ENCODE results near the gene ACADL.

ACADL gene

DNA sequence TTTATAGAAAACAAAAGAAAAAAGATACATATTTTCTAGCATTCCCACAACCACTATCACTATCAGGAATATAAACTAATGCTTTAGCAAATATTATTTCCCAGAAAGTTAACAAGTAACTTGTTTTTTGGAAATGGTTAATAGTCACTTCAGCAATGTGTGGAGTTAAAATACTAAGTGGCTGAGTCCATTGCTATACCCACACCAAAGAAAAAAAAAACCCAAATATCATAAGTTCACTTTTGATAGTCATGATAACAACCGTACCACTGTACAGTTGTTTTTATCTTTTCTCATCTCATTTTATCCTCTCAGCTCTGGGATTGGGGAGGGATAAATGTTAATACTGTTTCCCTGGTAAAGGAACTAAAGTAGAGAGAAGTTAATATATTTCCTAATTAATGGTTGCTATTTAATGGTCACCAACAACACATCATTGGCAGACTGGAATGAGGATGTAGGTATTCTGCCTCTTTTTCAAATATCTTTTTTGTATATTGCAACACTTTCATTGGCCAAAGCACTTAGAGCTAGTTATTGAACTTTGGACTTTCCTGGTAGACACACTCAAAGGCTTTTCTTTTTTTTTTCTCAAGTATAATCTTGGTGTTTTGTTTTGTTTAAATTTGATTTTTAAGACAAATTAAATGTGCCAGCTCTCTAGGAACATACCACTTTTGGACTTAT is 35.7 kb downstream of the ACADL start:
- TF ChIP-seq GATA2 (IDR thresholded peaks at IDR 0.05; ENCODE audit: low read depth, low read length) (no peak), GATA3 (IDR thresholded peaks at IDR 0.05; ENCODE audit: low read depth, low read length) (no peak)

DNA sequence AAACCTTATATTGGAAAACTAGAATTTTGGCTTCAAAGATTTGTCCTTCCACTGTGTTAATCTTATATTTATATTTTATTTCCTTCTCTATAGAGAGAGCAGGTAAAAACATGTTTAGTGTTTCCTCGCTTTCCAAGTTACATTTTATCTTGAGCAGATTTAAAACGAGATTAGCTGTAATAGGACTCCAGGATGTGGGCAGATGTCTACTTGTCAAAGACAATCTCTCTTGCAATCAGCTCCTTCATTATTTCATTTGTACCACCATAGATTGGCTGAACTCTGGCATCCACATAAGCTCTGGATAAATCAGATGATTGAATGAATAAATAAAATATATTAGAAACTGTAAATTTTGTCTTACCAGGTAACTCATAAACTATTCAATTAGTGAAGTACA is 36.5 kb downstream of the ACADL start:
- TF ChIP-seq GATA2 (IDR thresholded peaks at IDR 0.05; ENCODE audit: low read depth, low read length) (peak; percentile 58), GATA3 (IDR thresholded peaks at IDR 0.05; ENCODE audit: low read depth, low read length) (peak; percentile 70)

DNA sequence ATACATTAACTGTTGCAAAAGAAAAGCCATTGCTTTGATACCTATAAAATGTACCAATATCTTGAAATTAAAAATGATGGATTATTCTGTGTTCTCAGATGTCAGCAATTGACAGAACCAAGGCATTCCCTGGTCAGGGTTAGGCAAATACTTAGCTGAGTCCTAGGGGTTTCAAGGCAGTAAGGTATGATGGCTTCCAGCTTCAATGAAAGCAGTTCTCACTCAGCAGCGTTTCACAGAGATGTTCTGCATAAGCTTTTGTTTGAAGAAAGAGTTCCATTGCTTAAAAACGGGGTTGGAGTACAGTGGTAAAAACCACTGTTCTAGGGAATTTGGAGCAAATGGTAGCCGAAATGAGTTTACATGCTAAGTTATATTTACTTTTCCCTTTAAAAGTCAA is 37.1 kb downstream of the ACADL start:
- TF ChIP-seq GATA3 (IDR thresholded peaks at IDR 0.05; ENCODE audit: low read depth, low read length) = no peak

DNA sequence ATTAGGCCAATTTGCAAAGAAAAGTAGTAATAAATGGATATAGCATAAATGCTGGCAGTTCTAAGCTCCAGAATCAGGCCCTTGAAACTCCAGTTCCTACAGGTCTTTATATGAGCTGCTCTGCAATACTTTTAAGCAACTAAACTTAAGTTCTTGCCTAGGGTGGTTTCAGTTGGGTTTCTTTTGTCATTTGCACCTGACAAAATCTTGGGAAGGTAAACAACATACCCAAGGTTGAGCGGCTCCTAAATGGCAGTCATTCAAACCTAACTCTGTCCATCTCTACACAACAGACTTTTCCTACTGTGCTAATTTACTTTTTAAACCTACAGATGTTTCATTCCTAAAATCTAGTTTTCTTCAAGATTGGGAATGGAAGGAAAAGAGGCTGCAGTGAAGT is 44.8 kb downstream of the ACADL start:
- no peak for TF ChIP-seq GATA3 (IDR thresholded peaks at IDR 0.05; ENCODE audit: low read depth, low read length)

DNA sequence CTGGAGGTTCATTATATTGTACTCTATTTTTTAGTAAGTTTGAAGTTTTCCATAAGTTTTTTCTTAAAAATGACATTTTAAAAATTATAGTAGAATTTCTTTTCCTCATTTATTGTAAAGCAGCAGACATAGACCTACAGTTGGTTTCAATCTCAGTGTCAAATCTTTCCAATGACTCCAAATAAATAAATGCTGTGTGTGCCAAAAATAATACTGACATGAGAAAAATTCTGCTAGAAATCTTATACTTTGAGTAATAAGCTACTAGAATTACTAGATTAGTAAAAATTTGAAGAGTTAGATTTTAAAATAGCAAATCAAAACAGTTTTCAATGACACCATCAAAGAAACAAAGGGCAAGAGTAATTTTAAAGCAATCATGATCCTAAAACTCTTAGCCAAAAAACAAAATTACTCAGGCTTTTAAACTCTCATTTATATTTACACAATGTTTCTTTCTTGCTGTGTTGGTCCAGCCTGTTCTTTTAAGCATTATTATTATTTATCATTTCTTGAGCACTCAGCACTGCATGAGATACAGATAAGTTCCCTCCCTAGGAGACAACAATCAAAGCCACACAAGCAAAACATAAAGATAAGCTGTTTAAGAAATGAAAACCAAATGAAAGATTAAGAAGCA is 45.8 kb downstream of the ACADL start:
- TF ChIP-seq GATA3 (IDR thresholded peaks at IDR 0.05; ENCODE audit: low read depth, low read length) (no peak), GATA2 (IDR thresholded peaks at IDR 0.05; ENCODE audit: low read depth, low read length) (no peak)

DNA sequence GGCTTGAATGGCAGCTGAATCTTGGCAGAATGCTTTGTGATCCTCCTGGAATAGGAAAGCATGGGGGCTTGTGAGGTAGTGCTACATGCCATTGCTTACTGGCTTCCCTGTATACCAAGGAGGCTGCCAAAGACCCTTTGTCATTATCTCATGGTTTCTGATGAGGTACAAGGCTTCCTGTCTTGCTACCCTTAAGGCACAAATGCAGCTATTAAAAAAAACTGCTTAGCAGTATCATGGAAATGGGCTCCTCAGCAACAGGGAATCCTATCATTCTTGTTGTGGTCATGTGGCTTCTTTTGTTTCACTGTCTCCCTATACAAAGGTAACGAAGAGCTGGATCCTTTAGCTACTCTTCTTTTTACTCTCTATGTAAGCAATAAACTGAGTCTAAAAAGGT is 47.5 kb downstream of the ACADL start:
- no peak for TF ChIP-seq GATA3 (IDR thresholded peaks at IDR 0.05; ENCODE audit: low read depth, low read length)
- TF ChIP-seq GATA2 (IDR thresholded peaks at IDR 0.05; ENCODE audit: low read depth, low read length) = no peak

DNA sequence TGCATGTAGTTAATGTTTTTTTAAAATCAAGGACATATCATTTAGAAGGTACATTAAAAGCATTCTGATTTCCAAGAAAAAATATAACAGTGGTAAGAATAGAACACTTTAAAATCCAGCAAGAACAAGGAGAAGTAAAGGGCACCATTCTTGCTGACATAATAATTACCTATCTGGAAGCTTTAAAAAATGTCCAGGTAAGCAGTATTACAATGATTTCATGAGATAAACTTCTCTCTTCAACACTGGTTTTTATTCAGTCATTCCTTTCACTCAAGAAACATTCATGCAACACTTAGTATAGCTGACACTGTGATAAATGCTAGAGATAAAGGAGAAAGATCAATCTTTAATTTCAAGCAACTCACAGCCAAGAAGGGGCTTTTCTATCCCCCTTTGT is 51.2 kb downstream of the ACADL start:
- TF ChIP-seq GATA3 (IDR thresholded peaks at IDR 0.05; ENCODE audit: low read depth, low read length) = no peak

DNA sequence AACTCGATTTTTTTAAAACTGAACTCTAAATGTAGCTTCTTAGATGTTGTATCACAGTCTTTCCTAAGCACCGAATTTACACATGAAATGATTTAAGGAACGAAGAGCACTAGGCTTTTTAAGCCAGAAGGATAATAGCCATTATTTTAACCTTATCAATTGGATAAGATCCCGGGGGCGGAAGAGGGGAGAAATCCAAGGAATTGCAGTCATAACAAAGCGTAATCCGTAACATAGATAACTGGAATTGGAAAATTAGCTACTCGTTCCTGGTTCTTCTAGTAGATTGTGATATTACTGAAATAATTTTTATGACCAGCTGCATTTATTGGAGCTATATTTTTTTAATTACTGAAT is 53.0 kb downstream of the ACADL start:
- TF ChIP-seq GATA3 (IDR thresholded peaks at IDR 0.05; ENCODE audit: low read depth, low read length) = no peak
- no peak for TF ChIP-seq GATA2 (IDR thresholded peaks at IDR 0.05; ENCODE audit: low read depth, low read length)

DNA sequence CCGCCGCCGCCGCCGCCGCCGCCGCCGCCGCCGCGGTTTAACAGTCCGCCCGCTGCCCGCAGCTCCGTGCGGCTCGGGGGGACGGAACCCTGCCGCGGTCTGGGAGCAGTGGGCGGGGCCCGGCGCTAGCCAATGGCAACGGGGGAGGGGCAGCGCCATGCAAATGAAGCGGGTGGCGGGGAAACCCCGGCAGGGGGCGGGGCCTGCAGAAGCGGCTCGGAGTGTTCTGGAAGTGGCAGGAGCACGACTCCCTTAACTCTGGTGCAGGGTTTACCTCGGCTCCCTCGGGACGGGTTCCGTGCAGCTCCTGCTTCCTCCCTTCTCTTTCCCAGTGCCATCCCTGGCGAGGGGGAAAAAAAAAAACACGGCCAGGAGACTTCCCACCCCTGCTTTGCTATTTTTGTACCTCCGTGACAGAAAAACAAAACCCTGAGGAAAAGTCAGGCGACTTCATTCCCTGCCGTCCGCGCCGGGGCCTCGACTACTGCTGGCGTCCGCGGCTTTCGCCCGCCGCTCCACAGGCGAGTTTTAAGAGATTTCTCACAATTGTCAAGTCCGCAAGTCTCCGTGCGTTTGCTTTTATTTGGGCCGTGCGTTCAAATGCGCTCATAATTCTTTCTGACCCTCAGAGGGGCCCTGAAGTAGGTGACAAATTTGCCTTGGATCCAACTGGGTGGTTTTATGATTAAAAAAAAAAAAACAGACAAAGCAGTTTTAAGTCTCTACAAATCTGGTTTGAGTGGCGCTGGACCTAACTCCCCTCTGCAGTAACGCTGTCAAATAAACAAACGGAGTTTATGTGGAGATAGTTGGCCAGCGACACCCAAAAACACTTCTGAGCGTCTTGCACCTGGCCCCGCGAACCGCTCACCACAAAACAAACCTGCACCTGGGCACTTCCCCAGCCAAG is 53.7 kb downstream of the ACADL start, which contains the start of gene KANSL1L:
TSS of gene KANSL1L (minus strand) at position 101 of the 910 bp plus-strand sequence. CDS start 16,827 bp downstream, outside the sequence.
- TF ChIP-seq GATA2 (IDR thresholded peaks at IDR 0.05; ENCODE audit: low read depth, low read length) (no peak), GATA3 (IDR thresholded peaks at IDR 0.05; ENCODE audit: low read depth, low read length) (no peak)

DNA sequence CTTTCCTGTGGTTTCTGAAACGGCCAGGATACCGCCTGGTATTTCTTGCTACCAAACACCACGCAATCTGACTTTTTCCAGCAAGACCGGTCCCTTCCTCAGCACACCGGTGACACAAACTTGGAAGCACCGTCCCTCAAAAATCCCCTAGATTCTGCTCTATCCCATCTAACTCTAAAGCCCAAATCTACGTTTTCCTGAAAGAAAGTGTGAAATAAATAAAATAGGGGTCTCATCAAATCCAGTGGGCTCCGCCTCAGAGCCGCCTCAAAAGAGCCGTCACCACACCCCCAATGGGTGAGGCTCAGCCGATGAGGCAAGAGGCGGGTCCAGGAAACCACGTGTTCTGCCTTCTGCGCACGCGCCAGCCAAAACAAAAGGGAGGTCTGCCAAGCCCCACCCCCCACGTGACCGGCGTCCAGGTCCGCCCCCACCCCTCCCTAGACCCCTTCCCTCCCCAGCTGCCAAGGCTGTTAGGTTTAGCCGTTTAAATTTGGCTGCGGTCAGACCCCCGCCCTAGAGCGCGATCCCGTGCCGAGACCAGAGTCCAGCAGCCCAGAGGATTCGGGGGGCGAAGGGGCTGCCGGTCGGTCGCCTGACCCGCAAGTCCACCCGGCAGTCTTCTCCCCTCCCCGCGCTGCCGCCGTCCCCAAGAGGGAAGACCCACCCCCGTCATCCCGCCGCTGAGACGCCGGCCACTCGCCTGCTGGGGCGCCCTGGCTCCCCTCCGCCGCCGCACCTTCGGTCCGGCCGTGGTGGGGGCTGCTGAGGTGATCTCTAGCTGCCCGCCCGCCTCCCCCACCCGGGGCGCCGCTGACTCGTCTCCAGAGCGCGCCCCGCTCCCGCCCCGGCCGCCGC is 54.6 kb downstream of the ACADL start:
- TF ChIP-seq GATA2 (IDR thresholded peaks at IDR 0.05; ENCODE audit: low read depth, low read length) (no peak), GATA3 (IDR thresholded peaks at IDR 0.05; ENCODE audit: low read depth, low read length) (no peak)

DNA sequence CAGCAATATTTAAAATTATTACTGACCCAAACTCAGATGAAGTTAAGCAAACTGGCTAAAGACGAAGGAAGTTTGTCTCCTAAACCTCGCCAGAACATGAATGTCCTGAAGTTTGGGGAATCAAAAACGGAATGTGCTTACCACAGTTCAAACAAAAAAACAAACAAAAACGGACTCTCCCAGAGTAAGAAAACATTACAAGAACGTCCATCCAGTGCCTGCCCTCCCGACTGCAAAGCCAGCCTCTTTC is 55.1 kb downstream of the ACADL start:
- TF ChIP-seq GATA2 (IDR thresholded peaks at IDR 0.05; ENCODE audit: low read depth, low read length) (no peak), GATA3 (IDR thresholded peaks at IDR 0.05; ENCODE audit: low read depth, low read length) (no peak)

DNA sequence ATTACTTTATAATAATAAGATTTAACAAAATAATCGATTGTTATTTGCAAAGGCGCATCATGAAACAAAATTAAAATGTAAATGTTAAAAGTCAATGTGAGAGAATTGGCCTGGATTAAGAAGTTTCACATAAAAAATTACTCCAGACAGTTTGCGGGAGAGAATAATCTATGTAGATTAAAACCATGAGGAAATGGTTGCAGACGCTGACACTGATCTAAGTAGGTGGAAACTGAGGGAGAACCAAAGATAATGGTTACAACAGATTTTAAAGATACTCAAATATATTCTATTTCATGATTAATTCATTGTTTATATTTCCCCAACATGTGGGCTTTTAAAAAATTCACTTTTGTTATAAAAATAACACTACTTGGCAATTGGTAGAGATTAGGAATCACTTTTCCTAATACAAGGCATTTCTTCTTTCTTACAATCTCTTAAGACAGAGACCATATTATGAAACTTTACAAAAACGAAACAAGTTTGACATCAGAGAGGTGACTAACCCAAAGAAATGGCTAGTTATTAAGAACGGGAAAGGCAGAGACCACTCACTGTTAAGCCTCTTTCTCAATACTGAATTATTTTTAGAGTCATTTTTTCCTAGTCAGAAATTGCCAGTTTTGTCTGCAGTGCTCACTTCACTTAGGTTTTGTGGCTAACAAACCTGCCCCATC is 55.6 kb downstream of the ACADL start:
- TF ChIP-seq GATA2 (IDR thresholded peaks at IDR 0.05; ENCODE audit: low read depth, low read length) (no peak), GATA3 (IDR thresholded peaks at IDR 0.05; ENCODE audit: low read depth, low read length) (no peak)

DNA sequence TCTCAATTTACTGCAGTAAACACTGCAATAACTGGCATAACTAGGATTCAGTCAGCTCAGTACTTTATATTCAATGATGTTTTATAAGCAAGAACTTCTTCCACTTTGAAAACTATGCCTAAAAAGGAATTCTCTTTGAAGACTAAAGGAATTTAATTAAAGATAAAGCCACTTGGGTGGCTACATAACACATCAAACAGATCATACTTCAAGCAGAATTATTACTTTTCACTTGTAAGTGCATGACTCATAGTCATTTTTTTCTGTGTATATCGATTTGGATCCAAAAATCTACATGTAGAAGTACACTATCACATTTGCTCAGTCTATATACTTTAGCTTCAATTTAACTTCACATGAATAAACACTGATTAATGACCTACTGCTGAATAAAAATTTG is 58.0 kb downstream of the ACADL start:
- TF ChIP-seq GATA3 (IDR thresholded peaks at IDR 0.05; ENCODE audit: low read depth, low read length) = no peak
- no peak for TF ChIP-seq GATA2 (IDR thresholded peaks at IDR 0.05; ENCODE audit: low read depth, low read length)

All from SH-SY5Y (cell line).